K562 (cell line): Measurements from ENCODE around the gene ADAMTS14. TPM values are rescaled to one million over a fixed set of nuclear protein-coding genes. Genes with fewer than 3 reads are reported as not detected.

Experiments
- CHD1 ChIP-seq: fragments of 200-600 bp; sonication (generic); IDR thresholded peaks from one replicate; pipeline ENCODE4 v1.6.1; 2012; ENCODE audit warnings: mild to moderate bottlenecking, moderate library complexity, low read length, inconsistent platforms
- EZH2 ChIP-seq: IDR thresholded peaks from 2 replicates; pipeline ENCODE4 v1.6.1; 2012; ENCODE audit warnings: low read depth, mild to moderate bottlenecking, inconsistent platforms, low read length, borderline replicate concordance
- FOXA3 ChIP-seq, 2 experiments: fragments of 450-650 bp in 1 of 2; sonication (generic) in 1 of 2; formaldehyde crosslinking; IDR thresholded peaks in 1 of 2; conservative IDR thresholded peaks in 1 of 2; 2 replicates each; pipeline versions ENCODE4 v1.4.0 to v1.8.0; 2020 to 2022; ENCODE audit warnings: mild to moderate bottlenecking in 2 of 2, missing genetic modification reagents in 1 of 2
- FOXP4 ChIP-seq: sonication (generic); formaldehyde crosslinking; IDR thresholded peaks from 2 replicates; pipeline ENCODE4 v1.8.0; 2022; ENCODE audit warnings: mild to moderate bottlenecking, missing genetic modification reagents, borderline replicate concordance
- IRF1 ChIP-seq: sonication (generic); formaldehyde crosslinking; IDR thresholded peaks from 2 replicates; pipeline ENCODE4 v1.8.0; 2022; ENCODE audit warnings: missing genetic modification reagents, mild to moderate bottlenecking, borderline replicate concordance
- MTA2 ChIP-seq: fragments of 450-650 bp; IDR thresholded peaks from 2 replicates; pipeline ENCODE4 v1.6.1; 2016; ENCODE audit warnings: low read depth
- NKRF ChIP-seq: fragments of 450-650 bp; IDR thresholded peaks from 2 replicates; pipeline ENCODE4 v1.6.1; 2016; ENCODE audit warnings: borderline replicate concordance
- POU5F1 ChIP-seq: fragments of 150-350 bp; IDR thresholded peaks from 2 replicates; pipeline ENCODE4 v1.6.1; 2014; ENCODE audit warnings: borderline replicate concordance, low read length, low read depth, mild to moderate bottlenecking; ENCODE audit not compliant: partially characterized antibody
- RBM14 ChIP-seq: fragments of 200-400 bp; formaldehyde crosslinking; IDR thresholded peaks from 2 replicates; pipeline ENCODE4 v1.6.1; 2018; ENCODE audit warnings: low read depth, mild to moderate bottlenecking, low read length, moderate library complexity, borderline replicate concordance; ENCODE audit not compliant: insufficient read depth
- RFX1 ChIP-seq: fragments of 450-650 bp; IDR thresholded peaks from 2 replicates; pipeline ENCODE4 v1.6.1; 2016; ENCODE audit warnings: mild to moderate bottlenecking, moderate library complexity
- SMC3 ChIP-seq: conservative IDR thresholded peaks from 2 replicates; pipeline ENCODE4 v1.6.1; 2011; ENCODE audit warnings: low read depth, low read length, improper control_type of control experiment; ENCODE audit not compliant: insufficient read depth
- SOX6 ChIP-seq: fragments of 450-650 bp; IDR thresholded peaks from 2 replicates; pipeline ENCODE4 v1.6.1; 2014; ENCODE audit warnings: mild to moderate bottlenecking
- ZBTB26 ChIP-seq: fragments of 450-650 bp; formaldehyde crosslinking; IDR thresholded peaks from 2 replicates; pipeline ENCODE4 v1.4.0; 2022; ENCODE audit warnings: missing genetic modification characterization
- ZBTB43 ChIP-seq: sonication (generic); formaldehyde crosslinking; IDR thresholded peaks from 2 replicates; pipeline ENCODE4 v1.8.0; 2023; ENCODE audit warnings: mild to moderate bottlenecking, missing genetic modification reagents
- ZC3H4 ChIP-seq: sonication (generic); formaldehyde crosslinking; IDR thresholded peaks from 2 replicates; pipeline ENCODE4 v1.9.0; 2021; ENCODE audit warnings: missing genetic modification reagents, borderline replicate concordance
- ZNF253 ChIP-seq: fragments of 250-450 bp; sonication (Bioruptor Pico); conservative IDR thresholded peaks from 2 replicates; pipeline ENCODE4 v1.6.1; 2021; ENCODE audit warnings: mild to moderate bottlenecking
- ZNF583 ChIP-seq: fragments of 250-450 bp; sonication (Bioruptor Pico); IDR thresholded peaks from 2 replicates; pipeline ENCODE4 v1.4.0; 2020
- ZNF707 ChIP-seq: fragments of 250-450 bp; sonication (Bioruptor Pico); conservative IDR thresholded peaks from 2 replicates; pipeline ENCODE4 v1.8.0; 2022; ENCODE audit warnings: inconsistent platforms, mild to moderate bottlenecking, moderate library complexity
- ZNF764 ChIP-seq: fragments of 250-450 bp; sonication (Bioruptor Pico); IDR thresholded peaks from 2 replicates; pipeline ENCODE4 v1.4.0; 2020; ENCODE audit warnings: low read depth, mild to moderate bottlenecking, moderate library complexity
- polyA plus RNA-seq, 8 experiments: library from polyadenylated mRNA; depleted of rRNA in 4 of 8; stranded (reverse) in 5 of 8; unstranded in 3 of 8; fragments of >200 nt; fragmentation: Nextera tagmentation in 2 of 8; fragmentation: Illumina TruSeq in 1 of 8; extraction: Ambion mirVana in 2 of 8; extraction: Trizol in 1 of 8; gene quantifications; 2 replicates each; pipeline versions ENCODE4 v1.2.1 to v1.2.3, GENCODE V29; 2011 to 2014; ENCODE audit warnings: inconsistent platforms in 1 of 8, missing spikeins in 1 of 8
- total RNA-seq, 7 experiments: library from RNA; depleted of rRNA in 6 of 7; stranded (reverse); fragments of >200 nt in 6 of 7; fragmentation: Illumina TruSeq in 2 of 7; extraction: Trizol in 2 of 7; gene quantifications; 2 replicates each; pipeline versions ENCODE4 v1.2.1 to v1.2.3, GENCODE V29; 2011 to 2021; ENCODE audit warnings: low replicate concordance in 1 of 7

The ADAMTS14 gene
- total and polyA plus RNA-seq, 9 of the 15 experiments (the other 6 are each of a cell fraction or from before 2014, with no cell fraction given) = 0.04 to 37.4 (median 15.9) TPM

GRCh38 chr10:70666960-70667798 is 5.1 kb upstream of the ADAMTS14 start (continued):
- peak; percentile 46; the same call in 1 of the 2 replicates for TF ChIP-seq NKRF
- no peak for TF ChIP-seq RBM14
- TF ChIP-seq ZNF583 (CRISPR knock-in tag) = peak; percentile 94
- 0 out of 2 replicates have a peak, but pooled peaks have one; percentile 63 for TF ChIP-seq ZBTB26 (CRISPR knock-in tag)
- TF ChIP-seq SMC3 = no peak; the same call in 1 of the 2 replicates
- TF ChIP-seq ZNF707 (CRISPR knock-in tag) = no peak
- no peak for TF ChIP-seq ZBTB43
- TF ChIP-seq ZNF764 (CRISPR knock-in tag) = no peak
- no peak for TF ChIP-seq IRF1 (CRISPR knock-in tag)
- no peak for TF ChIP-seq ZNF253 (CRISPR knock-in tag)
- no peak for TF ChIP-seq ZC3H4 (CRISPR knock-in tag)
- TF ChIP-seq POU5F1 = no peak
- TF ChIP-seq MTA2 = peak; percentile 94
- TF ChIP-seq CHD1 = no peak
- TF ChIP-seq SOX6 = peak; percentile 99
- no peak for TF ChIP-seq RFX1
- no peak for TF ChIP-seq FOXA3 (CRISPR knock-in tag; conservative IDR thresholded peaks at IDR 0.05 in 1 of 2, IDR thresholded peaks at IDR 0.05 in 1 of 2)
- TF ChIP-seq FOXP4 (CRISPR knock-in tag) = no peak; the same call in 1 of the 2 replicates
- TF ChIP-seq EZH2 = no peak
